GM23248 (cell line): ENCODE data around the gene TCL1A.

ENCODE experiments used
- EZH2 ChIP-seq: fragments of 200-600 bp; sonication (generic); IDR thresholded peaks from 2 replicates; pipeline ENCODE4 v1.6.1; 2018; ENCODE audit warnings: antibody characterized with exemption, mild to moderate bottlenecking; ENCODE audit not compliant: insufficient read depth, poor library complexity, severe bottlenecking
- EZH2phosphoT487 ChIP-seq: fragments of 200-600 bp; sonication (generic); IDR thresholded peaks from 2 replicates; pipeline ENCODE4 v1.6.1; 2018; ENCODE audit warnings: antibody characterized with exemption, moderate library complexity, mild to moderate bottlenecking, low read depth; ENCODE audit not compliant: insufficient read depth

DNA sequence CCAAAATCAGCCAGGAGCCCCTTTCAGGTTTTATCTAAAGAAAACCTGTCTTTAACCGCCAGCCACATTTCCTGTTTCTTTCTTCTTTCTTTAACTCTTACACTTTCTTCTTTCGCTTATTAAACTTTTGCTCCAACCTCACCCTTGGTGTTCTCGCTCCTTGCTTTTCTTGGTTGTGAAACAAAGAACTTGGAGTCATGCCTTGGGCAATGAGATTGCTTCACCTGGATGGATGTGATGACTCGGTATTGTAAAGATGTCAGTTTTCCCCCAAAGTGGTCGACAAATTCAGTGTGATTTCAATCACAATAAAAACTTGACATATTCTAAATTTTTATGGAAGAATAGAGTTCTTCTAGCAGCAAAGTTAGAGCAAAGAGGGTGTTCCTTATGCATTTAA, 16.2 kb upstream of the TCL1A start:
- no peak for TF ChIP-seq EZH2phosphoT487
- TF ChIP-seq EZH2: no peak
